ENCODE measurements around the gene UNCX. TPM values are rescaled to one million over a fixed set of nuclear protein-coding genes. Genes with fewer than 3 reads are reported as not detected.
"Not testable (repeated sequence)": the region's sequence is repeated elsewhere in the genome, so short reads cannot be mapped to it uniquely, and the experiment has no call there.

UNCX gene
- total RNA-seq, 2 experiments from 2014 or later: not detected

DNA sequence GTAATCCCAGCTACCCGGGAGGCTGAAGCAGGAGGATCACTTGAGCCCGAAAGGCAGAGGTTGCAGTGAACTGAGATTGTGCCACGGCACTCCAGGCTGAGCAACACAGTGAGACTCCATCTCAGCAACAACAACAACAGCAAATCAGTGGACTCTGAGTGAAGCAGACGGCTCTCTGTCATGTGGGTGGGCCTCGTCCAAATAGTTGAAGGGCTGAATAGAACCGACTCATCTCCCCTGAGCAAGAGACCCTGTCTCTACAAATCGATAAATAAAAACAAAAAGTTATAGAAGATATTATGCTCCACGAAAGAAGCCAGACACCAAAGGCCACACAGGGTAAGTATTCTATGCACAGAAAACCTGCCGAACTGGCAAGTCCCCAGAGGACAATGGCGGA is 45.9 kb downstream of the UNCX start:
- H3K36me3 Mint-ChIP-seq (ENCODE audit: low read depth): no peaks in the 10 kb centered on the region
- ChIA-PET CTCF (interaction anchor here (0.9 kb wide), 1 partner anchor 154 kb away, joined by 3 read pairs; no protein-coding TSS in a partner anchor), POLR2A (no interaction called here)
- no peak overlapping the region for H3K4me3 Mint-ChIP-seq
- no peak overlapping the region for H3K27ac Mint-ChIP-seq
- TF ChIP-seq, protein P1, sequence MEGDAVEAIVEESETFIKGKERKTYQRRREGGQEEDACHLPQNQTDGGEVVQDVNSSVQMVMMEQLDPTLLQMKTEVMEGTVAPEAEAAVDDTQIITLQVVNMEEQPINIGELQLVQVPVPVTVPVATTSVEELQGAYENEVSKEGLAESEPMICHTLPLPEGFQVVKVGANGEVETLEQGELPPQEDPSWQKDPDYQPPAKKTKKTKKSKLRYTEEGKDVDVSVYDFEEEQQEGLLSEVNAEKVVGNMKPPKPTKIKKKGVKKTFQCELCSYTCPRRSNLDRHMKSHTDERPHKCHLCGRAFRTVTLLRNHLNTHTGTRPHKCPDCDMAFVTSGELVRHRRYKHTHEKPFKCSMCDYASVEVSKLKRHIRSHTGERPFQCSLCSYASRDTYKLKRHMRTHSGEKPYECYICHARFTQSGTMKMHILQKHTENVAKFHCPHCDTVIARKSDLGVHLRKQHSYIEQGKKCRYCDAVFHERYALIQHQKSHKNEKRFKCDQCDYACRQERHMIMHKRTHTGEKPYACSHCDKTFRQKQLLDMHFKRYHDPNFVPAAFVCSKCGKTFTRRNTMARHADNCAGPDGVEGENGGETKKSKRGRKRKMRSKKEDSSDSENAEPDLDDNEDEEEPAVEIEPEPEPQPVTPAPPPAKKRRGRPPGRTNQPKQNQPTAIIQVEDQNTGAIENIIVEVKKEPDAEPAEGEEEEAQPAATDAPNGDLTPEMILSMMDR (IDR thresholded peaks at IDR 0.05): no peak
- no peaks in the 10 kb centered on the region for H3K9me3 Mint-ChIP-seq
- H3K27me3 Mint-ChIP-seq: peaks cover 5% of the 10 kb centered on the region
- intact Hi-C loops (cut with micrococcal nuclease): no loop called here
- DNase-seq: no peak
- no peak for ATAC-seq
- H3K4me1 Mint-ChIP-seq (ENCODE audit: low read depth): no peaks in the 10 kb centered on the region

DNA sequence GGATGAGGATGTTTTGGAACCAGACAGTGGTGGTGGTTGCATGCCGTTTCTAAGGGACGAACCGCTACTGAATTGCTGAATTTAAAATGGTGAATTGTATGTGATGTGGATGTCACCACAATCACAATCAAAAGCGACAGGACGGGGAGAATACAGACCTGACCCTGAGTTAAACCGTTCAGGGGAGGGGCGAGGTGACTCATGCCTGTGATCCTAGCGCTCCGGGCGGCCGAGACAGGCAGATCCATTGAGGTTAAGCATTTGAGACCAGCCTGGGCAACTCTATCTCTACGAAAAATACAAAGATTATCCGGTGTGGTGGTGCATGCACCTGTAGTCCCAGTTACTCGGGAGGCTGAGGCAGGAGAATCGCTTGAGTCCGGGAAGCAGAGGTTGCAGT is 46.4 kb downstream of the UNCX start:
- H3K27ac Mint-ChIP-seq: no peak overlapping the region
- ChIA-PET CTCF (no interaction called here), POLR2A (no interaction called here)
- no peaks in the 10 kb centered on the region for H3K36me3 Mint-ChIP-seq (ENCODE audit: low read depth)
- peaks cover 5% of the 10 kb centered on the region for H3K27me3 Mint-ChIP-seq
- H3K9me3 Mint-ChIP-seq: no peaks in the 10 kb centered on the region
- H3K4me3 Mint-ChIP-seq: no peak overlapping the region
- ATAC-seq: no peak
- no peaks in the 10 kb centered on the region for H3K4me1 Mint-ChIP-seq (ENCODE audit: low read depth)
- no peak for DNase-seq
- intact Hi-C loops (cut with micrococcal nuclease): no loop called here
- TF ChIP-seq, protein P1 (IDR thresholded peaks at IDR 0.05): no peak

DNA sequence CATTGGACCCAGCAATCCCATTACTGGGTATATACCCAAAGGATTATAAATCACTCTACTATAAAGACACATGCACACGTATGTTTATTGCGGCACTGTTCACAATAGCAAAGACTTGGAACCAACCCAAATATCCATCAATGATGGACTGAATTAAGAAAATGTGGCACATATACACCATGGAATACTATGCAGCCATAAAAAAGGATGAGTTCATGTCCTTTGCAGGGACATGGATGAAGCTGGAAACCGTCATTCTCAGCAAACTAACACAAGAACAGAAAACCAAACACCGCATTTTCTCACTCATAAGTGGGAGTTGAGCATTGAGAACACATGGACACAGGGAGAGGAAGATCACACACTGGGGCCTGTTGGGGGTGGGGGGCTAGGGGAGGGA is 47.2 kb downstream of the UNCX start:
- DNase-seq; H3K36me3 Mint-ChIP-seq (ENCODE audit: low read depth); H3K4me3 Mint-ChIP-seq; H3K4me1 Mint-ChIP-seq (ENCODE audit: low read depth); POLR2A ChIA-PET; CTCF ChIA-PET; H3K27me3 Mint-ChIP-seq; H3K9me3 Mint-ChIP-seq; H3K27ac Mint-ChIP-seq; ATAC-seq; intact Hi-C loops (cut with micrococcal nuclease): not testable (repeated sequence)

DNA sequence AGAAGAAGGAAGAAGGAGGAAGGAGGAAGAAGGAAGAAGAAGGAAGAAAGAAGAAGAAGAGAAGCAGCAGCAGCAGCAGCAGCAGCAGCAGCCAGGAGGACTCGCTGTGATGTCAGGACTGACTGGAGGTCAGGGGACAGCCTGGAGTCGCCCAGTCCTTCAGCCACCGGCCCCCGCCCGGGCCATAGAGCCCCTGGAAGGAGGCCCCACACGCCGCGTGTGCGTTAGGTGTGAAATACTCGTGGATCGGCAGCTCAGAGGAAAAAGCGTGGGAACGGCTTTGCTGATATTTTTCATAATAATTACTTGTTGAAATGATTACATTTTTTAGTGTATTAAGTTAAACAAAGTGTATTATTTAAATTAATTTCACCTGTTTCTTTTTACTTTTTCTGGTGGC is 48.4 kb downstream of the UNCX start:
- no peak for DNase-seq
- no peaks in the 10 kb centered on the region for H3K9me3 Mint-ChIP-seq
- ChIA-PET POLR2A (no interaction called here), CTCF (no interaction called here)
- intact Hi-C loops (cut with micrococcal nuclease): no loop called here
- TF ChIP-seq, protein P1 (IDR thresholded peaks at IDR 0.05): no peak
- no peak overlapping the region for H3K4me3 Mint-ChIP-seq
- H3K27me3 Mint-ChIP-seq: peaks cover 5% of the 10 kb centered on the region
- H3K36me3 Mint-ChIP-seq (ENCODE audit: low read depth): no peaks in the 10 kb centered on the region
- H3K27ac Mint-ChIP-seq: no peak overlapping the region
- ATAC-seq: no peak
- no peaks in the 10 kb centered on the region for H3K4me1 Mint-ChIP-seq (ENCODE audit: low read depth)

DNA sequence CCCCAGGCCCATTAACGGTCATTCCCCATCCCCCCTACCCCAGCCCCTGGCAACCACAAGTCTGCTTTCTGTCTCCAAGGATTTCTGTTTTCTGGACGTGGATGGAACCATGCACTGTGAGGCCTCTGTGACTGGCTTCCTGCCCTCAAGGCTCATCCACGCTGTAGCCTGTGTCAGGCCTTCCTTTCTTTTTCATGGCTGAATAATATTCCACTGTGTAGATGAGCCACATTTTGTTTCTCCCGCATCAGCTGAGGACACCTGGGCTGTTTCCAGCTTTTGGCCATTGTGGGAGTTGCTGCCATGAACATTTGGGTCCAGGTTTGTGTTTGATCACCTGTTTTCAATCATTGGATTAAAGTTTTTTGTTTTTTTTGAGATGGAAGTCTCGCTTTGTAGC is 50.0 kb downstream of the UNCX start:
- no peaks in the 10 kb centered on the region for H3K9me3 Mint-ChIP-seq
- DNase-seq: no peak
- H3K4me1 Mint-ChIP-seq (ENCODE audit: low read depth): no peaks in the 10 kb centered on the region
- H3K27ac Mint-ChIP-seq: no peak overlapping the region
- TF ChIP-seq, protein P1 (IDR thresholded peaks at IDR 0.05): no peak
- no peaks in the 10 kb centered on the region for H3K36me3 Mint-ChIP-seq (ENCODE audit: low read depth)
- H3K27me3 Mint-ChIP-seq: peaks cover 1% of the 10 kb centered on the region
- CTCF ChIA-PET: no interaction called here
- POLR2A ChIA-PET: no interaction called here
- intact Hi-C loops (cut with micrococcal nuclease): no loop called here
- no peak overlapping the region for H3K4me3 Mint-ChIP-seq
- ATAC-seq: no peak

DNA sequence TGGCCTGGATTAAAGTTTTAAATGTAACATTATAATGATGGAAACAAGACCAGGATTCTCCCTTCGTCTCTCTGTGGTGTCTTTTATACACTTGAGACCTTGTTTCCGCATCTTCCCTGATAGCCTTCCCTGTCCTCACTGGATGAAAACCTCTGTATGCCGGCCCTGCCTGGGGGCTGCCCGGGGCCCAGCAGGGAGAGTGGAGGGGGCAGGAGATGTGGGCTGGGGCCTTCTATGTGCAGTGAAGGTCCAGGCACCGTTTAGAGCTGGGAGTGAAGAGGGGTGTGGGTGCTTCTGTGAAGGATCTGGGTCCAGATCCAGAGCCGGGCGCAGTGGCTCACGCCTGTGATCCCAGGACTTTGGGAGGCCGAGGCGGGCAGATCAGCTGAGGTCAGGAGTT is 50.7 kb downstream of the UNCX start:
- H3K9me3 Mint-ChIP-seq: no peaks in the 10 kb centered on the region
- DNase-seq (no peak), ATAC-seq (no peak)
- ChIA-PET CTCF (no interaction called here), POLR2A (no interaction called here)
- H3K4me3 Mint-ChIP-seq: no peak overlapping the region
- H3K36me3 Mint-ChIP-seq (ENCODE audit: low read depth): no peaks in the 10 kb centered on the region
- no peak overlapping the region for H3K27ac Mint-ChIP-seq
- TF ChIP-seq, protein P1 (IDR thresholded peaks at IDR 0.05): no peak
- intact Hi-C loops (cut with micrococcal nuclease): no loop called here
- H3K27me3 Mint-ChIP-seq: no peaks in the 10 kb centered on the region
- no peaks in the 10 kb centered on the region for H3K4me1 Mint-ChIP-seq (ENCODE audit: low read depth)

Measured in activated CD8-positive, alpha-beta T cell treated with anti-CD3 and anti-CD28 coated beads for 36 hours (primary cell).